Adrenal gland (tissue), 12 donors: ENCODE data around the gene MRGPRX1. TPM values are rescaled to one million over a fixed set of nuclear protein-coding genes. Genes with fewer than 3 reads are reported as not detected.

Experiments used
- DNase-seq, 7 donors: peaks; one replicate each; pipeline ENCODE4 v3.0.0-alpha.2; 2019 to 2020
- H3K27ac ChIP-seq, 5 donors: fragments of 200-600 bp; sonication (generic) in 4 of 5; 1 replicate in 3 of 5; 2 replicates in 2 of 5; pipeline versions ENCODE4 v1.5.1 to v1.8.0; 2016 to 2020; ENCODE audit warnings: mild to moderate bottlenecking in 1 of 5
- H3K27me3 ChIP-seq: fragments of 200-600 bp; 2 replicates; pipeline ENCODE4 v1.8.0; 2021
- H3K36me3 ChIP-seq, 2 donors: fragments of 200-600 bp; replicated peaks in 1 of 2; 1 replicate in 1 of 2; 2 replicates in 1 of 2; pipeline versions ENCODE4 v1.5.1 to v1.8.0; 2018 to 2022
- H3K4me1 ChIP-seq, 2 donors: fragments of 200-600 bp; replicated peaks in 1 of 2; 1 replicate in 1 of 2; 2 replicates in 1 of 2; pipeline versions ENCODE4 v1.5.1 to v1.8.0; 2018 to 2021
- H3K4me3 ChIP-seq, 4 donors: fragments of 200-600 bp; sonication (generic) in 3 of 4; one replicate each; pipeline ENCODE4 v1.5.1; 2016 to 2018
- H3K9me3 ChIP-seq, 3 donors: fragments of 200-600 bp; sonication (generic) in 1 of 3; replicated peaks in 1 of 3; 1 replicate in 2 of 3; 2 replicates in 1 of 3; pipeline versions ENCODE4 v1.5.1 to v1.8.0; 2016 to 2021
- POLR2A ChIP-seq, 2 donors: fragments of 450-650 bp; IDR thresholded peaks; one replicate each; pipeline ENCODE4 v1.6.1; 2017; ENCODE audit warnings: antibody characterized with exemption in 2 of 2, mild to moderate bottlenecking in 2 of 2, moderate library complexity in 1 of 2
- WGBS, 4 donors: extraction: QIAGEN DNeasy Blood & Tissue Kit in 2 of 4; methylation state at CpG; one replicate each; pipeline versions ENCODE4 v1.1.5 to v1.1.7; 2013 to 2017; 5-methylcytosine and 5-hydroxymethylcytosine counted together
- intact Hi-C, 2 donors: fragments of 100-400 bp; cut with DNase I; formaldehyde crosslinking; loops; one replicate each; pipeline versions ENCODE4 v1.14.1 to v1.15.0; 2022 to 2023
- polyA plus RNA-seq, 3 donors: library from polyadenylated mRNA; stranded (reverse); fragments of 200-250 nt in 2 of 3; fragments of 350-450 nt in 1 of 3; fragmentation: Illumina TruSeq in 1 of 3; extraction: RNeasy Lipid Tissue Mini Kit (QIAGEN cat#74804) in 1 of 3; gene quantifications; one replicate each; pipeline ENCODE4 v1.2.3, GENCODE V29; 2013 to 2014
- total RNA-seq, 9 donors: library from RNA; depleted of rRNA in 4 of 9; stranded (reverse); fragments of >200 nt in 4 of 9; fragments of 120-200 nt in 1 of 9; fragmentation: NEBNext Ultra II Directional in 1 of 9; extraction: Animal tissue kit (Norgen Biotek cat#: 25700) in 1 of 9; gene quantifications; one replicate each; pipeline versions ENCODE4 v1.1.0 to v1.2.4, GENCODE V29; 2013 to 2023
- TF ChIP-seq, protein P1 (sequence below), 6 experiments: fragments of 450-650 bp in 4 of 6; fragments of 200-600 bp in 2 of 6; sonication (generic) in 1 of 6; IDR thresholded peaks; 1 replicate in 5 of 6; 2 replicates in 1 of 6; pipeline versions ENCODE4 v1.5.1 to v1.8.0; 2016 to 2021; ENCODE audit warnings: antibody characterized with exemption in 6 of 6, mild to moderate bottlenecking in 2 of 6, moderate library complexity in 1 of 6
- donor health status: healthy with polysubstance abuse.
- donor health status: Bipolar disorder and iron deficiency.
- donor health status: DM: yes; HTN: yes; CAD: no.
- donor health status: DM: no; HTN: no; CAD: no.
- donor health status: DM: no; HTN: no; CAD: no.
- donor health status: DM: yes; HTN: yes; CAD: no.

MRGPRX1 gene
- total and polyA plus RNA-seq, 12 donors, result not detected

DNA sequence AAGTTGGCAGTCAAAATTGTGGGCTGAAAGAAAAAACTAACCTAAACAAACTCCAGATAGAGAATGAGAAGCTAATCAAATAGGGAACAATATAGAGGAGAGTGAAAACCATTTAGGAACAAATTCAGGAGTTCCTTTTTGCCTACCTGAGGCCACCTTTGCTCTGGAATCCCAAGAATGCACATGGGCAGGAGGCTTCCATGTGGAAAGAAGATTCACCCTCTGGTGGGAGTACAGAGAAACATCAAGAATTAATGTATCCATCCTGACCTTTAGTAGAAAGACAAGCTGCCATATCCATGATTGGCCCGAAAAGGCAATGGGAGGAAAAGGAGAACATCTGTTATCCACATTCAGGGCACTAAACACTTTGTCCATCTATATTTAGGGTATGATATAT is 35.0 kb upstream of the MRGPRX1 start:
- H3K4me3 ChIP-seq, result no peak overlapping the region
- intact Hi-C loops, result no loop called here
- H3K4me1 ChIP-seq, result no peaks in the 10 kb centered on the region
- 50 to 91% (median 72%) methylated on average over 1 of the region's 1 CpG for WGBS, 4 donors
- no peak overlapping the region for H3K27ac ChIP-seq
- no peaks in the 10 kb centered on the region for H3K9me3 ChIP-seq
- DNase-seq, result no peak
- TF ChIP-seq POLR2A (IDR thresholded peaks at IDR 0.05), result no peak
- TF ChIP-seq, protein P1, sequence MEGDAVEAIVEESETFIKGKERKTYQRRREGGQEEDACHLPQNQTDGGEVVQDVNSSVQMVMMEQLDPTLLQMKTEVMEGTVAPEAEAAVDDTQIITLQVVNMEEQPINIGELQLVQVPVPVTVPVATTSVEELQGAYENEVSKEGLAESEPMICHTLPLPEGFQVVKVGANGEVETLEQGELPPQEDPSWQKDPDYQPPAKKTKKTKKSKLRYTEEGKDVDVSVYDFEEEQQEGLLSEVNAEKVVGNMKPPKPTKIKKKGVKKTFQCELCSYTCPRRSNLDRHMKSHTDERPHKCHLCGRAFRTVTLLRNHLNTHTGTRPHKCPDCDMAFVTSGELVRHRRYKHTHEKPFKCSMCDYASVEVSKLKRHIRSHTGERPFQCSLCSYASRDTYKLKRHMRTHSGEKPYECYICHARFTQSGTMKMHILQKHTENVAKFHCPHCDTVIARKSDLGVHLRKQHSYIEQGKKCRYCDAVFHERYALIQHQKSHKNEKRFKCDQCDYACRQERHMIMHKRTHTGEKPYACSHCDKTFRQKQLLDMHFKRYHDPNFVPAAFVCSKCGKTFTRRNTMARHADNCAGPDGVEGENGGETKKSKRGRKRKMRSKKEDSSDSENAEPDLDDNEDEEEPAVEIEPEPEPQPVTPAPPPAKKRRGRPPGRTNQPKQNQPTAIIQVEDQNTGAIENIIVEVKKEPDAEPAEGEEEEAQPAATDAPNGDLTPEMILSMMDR (IDR thresholded peaks at IDR 0.05), result no peak
- H3K27me3 ChIP-seq, result no peaks in the 10 kb centered on the region
- no peaks in the 10 kb centered on the region for H3K36me3 ChIP-seq

DNA sequence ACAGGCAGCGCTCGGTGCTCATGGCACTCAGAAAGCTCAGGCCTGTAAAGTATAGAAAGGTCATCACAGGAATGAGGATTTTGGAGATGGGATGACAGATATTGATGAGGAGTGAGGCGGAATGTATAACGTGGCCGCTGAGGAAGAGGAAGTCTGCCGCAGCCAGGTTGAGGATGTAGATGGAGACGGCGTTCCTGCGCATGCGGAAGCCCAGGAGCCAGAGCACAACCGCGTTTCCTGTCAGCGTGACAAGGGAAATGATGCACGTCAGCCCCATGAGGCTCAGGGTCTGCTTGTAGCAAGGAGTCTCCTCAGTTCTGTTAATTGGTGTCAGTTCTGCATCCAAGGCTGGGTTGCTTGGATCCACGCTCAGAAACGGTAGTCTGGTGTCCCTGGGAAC is 33.1 kb upstream of the MRGPRX1 start:
- no peak overlapping the region for H3K27ac ChIP-seq
- no peaks in the 10 kb centered on the region for H3K9me3 ChIP-seq
- H3K4me3 ChIP-seq, result no peak overlapping the region
- WGBS, 4 donors, result 77 to 87% (median 83%) methylated on average over 16 of the region's 16 CpGs
- no peak for DNase-seq
- no peaks in the 10 kb centered on the region for H3K36me3 ChIP-seq
- no peaks in the 10 kb centered on the region for H3K4me1 ChIP-seq
- no peak for TF ChIP-seq POLR2A (IDR thresholded peaks at IDR 0.05)
- TF ChIP-seq, protein P1 (IDR thresholded peaks at IDR 0.05), result no peak
- no peaks in the 10 kb centered on the region for H3K27me3 ChIP-seq
- intact Hi-C loops, result no loop called here

DNA sequence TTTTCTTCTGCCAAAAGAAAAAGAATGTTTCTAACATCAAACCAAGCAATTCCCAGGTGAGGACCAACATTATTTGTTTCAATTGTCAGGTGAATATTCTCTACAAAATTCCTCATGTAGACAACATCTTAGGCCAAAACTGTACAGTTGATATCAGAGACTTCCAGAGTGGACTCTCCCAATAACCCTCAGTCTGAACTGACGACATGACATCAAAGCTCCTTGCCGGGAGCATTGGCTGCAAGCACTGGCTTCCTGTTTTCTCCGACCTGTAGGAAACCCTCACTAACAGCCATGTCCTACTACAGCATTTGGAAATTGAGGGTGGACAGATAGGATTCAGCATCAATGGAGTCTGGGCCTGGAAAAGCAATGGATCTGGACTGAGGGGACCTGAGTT is 30.5 kb upstream of the MRGPRX1 start:
- Histone ChIP-seq H3K27me3 (no peaks in the 10 kb centered on the region), H3K9me3 (no peaks in the 10 kb centered on the region), H3K27ac (no peak overlapping the region), H3K4me1 (no peaks in the 10 kb centered on the region), H3K4me3 (no peak overlapping the region), H3K36me3 (no peaks in the 10 kb centered on the region)
- DNase-seq, result no peak
- WGBS, 4 donors, result 51 to 59% (median 54%) methylated on average over 3 of the region's 3 CpGs
- intact Hi-C loops, result no loop called here
- TF ChIP-seq, protein P1 (IDR thresholded peaks at IDR 0.05), result no peak
- TF ChIP-seq POLR2A (IDR thresholded peaks at IDR 0.05), result no peak

DNA sequence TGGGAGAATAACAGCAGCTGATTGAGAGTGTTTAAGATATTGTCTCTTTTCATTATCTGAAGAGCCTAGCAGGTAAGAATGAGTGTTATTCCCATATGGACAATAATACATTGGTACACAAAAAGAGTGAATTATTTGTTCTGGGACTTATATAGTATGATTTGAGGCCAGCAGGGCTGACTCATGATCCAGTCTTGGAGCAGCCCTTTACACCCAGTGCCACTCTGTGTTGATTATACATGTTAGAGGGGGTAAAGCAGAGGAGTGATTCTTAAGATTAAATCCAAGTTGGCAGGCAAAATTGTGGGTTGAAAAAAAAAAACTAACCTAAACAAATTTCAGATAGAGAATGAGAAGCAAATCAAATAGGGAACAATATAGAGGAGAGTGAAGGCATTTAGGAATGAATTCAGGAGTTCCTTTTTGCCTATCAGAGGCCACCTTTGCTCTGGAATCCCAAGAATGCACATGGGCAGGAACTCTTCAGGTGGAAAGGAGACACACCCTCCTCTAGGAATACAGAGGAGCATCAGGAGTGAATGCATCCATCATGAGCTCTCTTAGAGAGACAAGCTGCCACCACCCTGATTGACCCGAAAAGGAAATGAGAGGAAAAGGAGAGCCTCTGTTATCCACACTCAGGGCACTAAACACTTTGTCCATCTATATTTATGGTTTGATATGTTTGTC is 19.2 kb upstream of the MRGPRX1 start:
- Histone ChIP-seq H3K4me1 (no peaks in the 10 kb centered on the region), H3K4me3 (no peak overlapping the region), H3K27me3 (no peaks in the 10 kb centered on the region), H3K27ac (no peak overlapping the region), H3K36me3 (no peaks in the 10 kb centered on the region), H3K9me3 (no peaks in the 10 kb centered on the region)
- 33 to 76% (median 69%) methylated on average over 1 of the region's 1 CpG for WGBS, 4 donors
- TF ChIP-seq, protein P1 (IDR thresholded peaks at IDR 0.05), result no peak
- TF ChIP-seq POLR2A (IDR thresholded peaks at IDR 0.05), result no peak
- intact Hi-C loops, result no loop called here
- DNase-seq, result no peak
